ENCODE data around the gene DEF6. TPM values are rescaled to one million over a fixed set of nuclear protein-coding genes. Genes with fewer than 3 reads are reported as not detected.
"Not testable (repeated sequence)": the region's sequence is repeated elsewhere in the genome, so short reads cannot be mapped to it uniquely, and the experiment has no call there.

Gene DEF6
- total RNA-seq, 2 experiments from 2014 or later = 103 TPM

- no peaks in the 10 kb centered on the region for H3K27me3 Mint-ChIP-seq
- H3K4me3 Mint-ChIP-seq = no peak overlapping the region
- H3K9me3 Mint-ChIP-seq = no peaks in the 10 kb centered on the region
- ChIA-PET CTCF (interaction anchor here (0.6 to 9.0 kb wide), 16 partner anchors 9 to 345 kb away, joined by 3 to 232 read pairs (median 6); partner anchors contain the start of genes DEF6, FANCE and RPL10A), POLR2A (interaction anchor here (1.2 to 1.5 kb wide), 5 partner anchors 25 to 139 kb away, joined by 4 to 6 read pairs (median 4); partner anchors contain the start of gene DEF6)
- no peak overlapping the region for H3K27ac Mint-ChIP-seq
- DNase-seq = no peak
- peaks cover 21% of the 10 kb centered on the region for H3K4me1 Mint-ChIP-seq (ENCODE audit: low read depth)
- peaks cover 6% of the 10 kb centered on the region for H3K36me3 Mint-ChIP-seq
- intact Hi-C loops (cut with micrococcal nuclease) = no loop called here
These were observed 30.6 kb downstream of the DEF6 start for GRCh38 chr6:35328108-35328723.

DNA sequence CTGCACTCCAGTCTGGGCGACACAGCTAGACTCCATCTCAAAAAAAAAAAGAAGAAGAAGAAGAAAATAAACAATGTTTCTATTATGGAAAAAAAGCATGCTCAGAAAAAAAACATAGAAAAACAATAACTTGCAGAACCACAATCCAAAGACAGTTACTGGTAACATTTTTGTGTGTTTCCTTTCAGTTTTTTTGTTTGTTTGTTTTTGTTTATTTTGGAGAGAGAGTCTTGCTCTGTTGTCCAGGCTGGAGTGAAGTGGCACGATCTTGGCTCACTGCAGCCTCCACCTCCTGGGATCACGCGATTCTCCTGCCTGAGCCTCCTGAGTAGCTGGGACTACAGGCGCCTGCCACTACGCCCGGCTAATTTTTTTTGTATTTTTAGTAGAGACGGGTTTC, 31.3 kb downstream of the DEF6 start:
- H3K27ac Mint-ChIP-seq; intact Hi-C loops (cut with micrococcal nuclease); DNase-seq; POLR2A ChIA-PET; H3K27me3 Mint-ChIP-seq; H3K4me3 Mint-ChIP-seq; H3K36me3 Mint-ChIP-seq; H3K9me3 Mint-ChIP-seq: not testable (repeated sequence)
- H3K4me1 Mint-ChIP-seq (ENCODE audit: low read depth) = peaks cover 21% of the 10 kb centered on the region
- CTCF ChIA-PET = interaction anchor here (0.6 to 9.0 kb wide), 9 partner anchors 10 to 345 kb away, joined by 3 to 232 read pairs (median 7); partner anchors contain the start of genes DEF6 and FANCE

DNA sequence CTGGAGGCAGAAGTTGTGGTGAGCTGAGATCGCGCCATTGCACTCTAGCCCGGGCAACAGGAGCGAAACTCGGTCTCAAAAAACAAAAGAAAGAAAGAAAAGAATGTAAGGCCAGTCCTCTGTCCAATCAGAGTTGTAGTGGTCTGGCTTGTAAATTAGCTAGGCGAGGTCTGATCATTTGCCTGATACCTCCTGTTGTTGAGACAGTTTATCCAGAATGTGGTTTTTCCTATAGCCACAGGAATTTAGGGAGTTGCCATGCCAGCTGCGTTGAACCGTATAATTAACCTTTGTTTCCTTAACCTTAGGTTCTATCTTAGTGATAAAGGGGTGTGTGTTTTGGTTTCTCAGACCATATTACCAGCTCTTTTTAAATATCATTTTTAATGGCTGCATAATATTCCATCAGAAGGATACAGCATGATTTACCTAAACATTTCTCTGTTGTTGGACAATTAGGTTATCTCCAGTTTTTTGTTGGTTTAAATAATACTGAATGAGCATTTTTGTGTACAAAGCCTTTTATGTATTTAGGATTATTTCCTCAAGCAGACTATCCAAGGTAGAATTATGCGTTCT, 33.0 kb downstream of the DEF6 start:
- Mint-ChIP-seq H3K27me3 (no peaks in the 10 kb centered on the region), H3K4me3 (no peak overlapping the region)

DNA sequence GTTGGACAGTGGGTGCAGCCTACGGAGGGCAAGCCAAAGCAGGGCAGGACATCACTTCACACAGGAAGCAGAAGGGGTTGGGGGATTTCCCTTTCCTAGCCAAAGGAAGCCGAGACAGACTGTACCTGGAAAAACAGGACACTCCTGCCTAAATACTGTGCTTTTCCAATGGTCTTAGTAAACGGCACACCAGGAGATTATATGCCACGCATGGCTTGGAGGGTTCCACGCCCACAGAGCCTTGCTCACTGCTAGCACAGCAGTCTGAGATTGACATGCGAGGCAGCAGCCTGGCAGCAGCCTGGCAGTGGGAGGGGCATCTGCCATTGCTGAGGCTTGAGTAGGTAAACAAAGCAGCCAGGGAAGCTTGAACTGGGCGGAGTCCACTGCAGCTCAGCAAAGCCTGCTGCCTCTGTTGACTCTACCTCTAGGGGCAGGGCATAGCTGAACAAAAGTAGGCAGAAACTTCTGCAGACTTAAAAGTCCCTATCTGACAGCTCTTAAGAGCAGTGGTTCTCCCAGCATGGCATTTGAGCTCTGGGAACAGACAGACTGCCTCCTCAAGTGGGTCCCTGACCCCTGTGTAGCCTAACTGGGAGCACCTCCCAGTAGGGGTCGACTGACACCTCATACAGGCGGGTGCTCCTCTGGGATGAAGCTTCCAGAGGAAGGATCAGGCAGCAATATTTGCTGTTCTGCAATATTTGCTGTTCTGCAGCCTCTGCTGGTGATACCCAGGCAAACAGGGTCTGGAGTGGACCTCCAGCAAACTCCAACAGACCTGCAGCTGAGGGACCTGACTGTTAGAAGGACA, 34.7 kb downstream of the DEF6 start:
- not testable (repeated sequence) for H3K27me3 Mint-ChIP-seq, H3K4me3 Mint-ChIP-seq, H3K36me3 Mint-ChIP-seq, H3K9me3 Mint-ChIP-seq
- peak; percentile 80 for DNase-seq
- intact Hi-C loops (cut with micrococcal nuclease) = loop anchor here (2.0 kb wide), 1 partner anchor 137 kb away; the partner anchor contains the start of gene RPL10A
- Mint-ChIP-seq H3K27ac (peak overlapping the region; percentile 24), H3K4me1 (ENCODE audit: low read depth) (peaks cover 24% of the 10 kb centered on the region)
- ChIA-PET CTCF (interaction anchor here (0.7 to 9.0 kb wide), 5 partner anchors 10 to 119 kb away, joined by 4 to 232 read pairs (median 8); partner anchors contain the start of genes DEF6 and PPARD), POLR2A (interaction anchor here (0.6 to 0.8 kb wide), 2 partner anchors 87 to 641 kb away, joined by 3 to 5 read pairs; no protein-coding TSS in a partner anchor)

More for the DNA sequence above, 33.0 kb downstream of the DEF6 start:
- no peak for DNase-seq
- H3K36me3 Mint-ChIP-seq = peaks cover 2% of the 10 kb centered on the region
- no peak overlapping the region for H3K27ac Mint-ChIP-seq
- peaks cover 21% of the 10 kb centered on the region for H3K4me1 Mint-ChIP-seq (ENCODE audit: low read depth)
- peaks cover 8% of the 10 kb centered on the region for H3K9me3 Mint-ChIP-seq
- ChIA-PET POLR2A (no interaction called here), CTCF (interaction anchor here (1.6 to 9.0 kb wide), 3 partner anchors 34 to 121 kb away, joined by 3 to 232 read pairs (median 5); partner anchors contain the start of genes DEF6 and FANCE)
- intact Hi-C loops (cut with micrococcal nuclease) = no loop called here

GRCh38 chr6:35341557-35341956, 43.9 kb downstream of the DEF6 start:
- CTCF ChIA-PET = interaction anchor here (0.6 to 7.1 kb wide), 27 partner anchors 9 to 191 kb away, joined by 3 to 219 read pairs (median 5); partner anchors contain the start of genes DEF6, FANCE and RPL10A
- no peak overlapping the region for H3K27ac Mint-ChIP-seq
- no peaks in the 10 kb centered on the region for H3K9me3 Mint-ChIP-seq
- no peak for DNase-seq
- POLR2A ChIA-PET = interaction anchor here (0.7 to 1.6 kb wide), 2 partner anchors 108 to 143 kb away, joined by 4 to 8 read pairs; no protein-coding TSS in a partner anchor
- intact Hi-C loops (cut with micrococcal nuclease) = loop anchor here (10.0 kb wide), 1 partner anchor 53 kb away; no protein-coding TSS in a partner anchor
- peaks cover 45% of the 10 kb centered on the region for H3K4me1 Mint-ChIP-seq (ENCODE audit: low read depth)
- peaks cover 13% of the 10 kb centered on the region for H3K36me3 Mint-ChIP-seq
- no peaks in the 10 kb centered on the region for H3K27me3 Mint-ChIP-seq
- H3K4me3 Mint-ChIP-seq = no peak overlapping the region

DNA sequence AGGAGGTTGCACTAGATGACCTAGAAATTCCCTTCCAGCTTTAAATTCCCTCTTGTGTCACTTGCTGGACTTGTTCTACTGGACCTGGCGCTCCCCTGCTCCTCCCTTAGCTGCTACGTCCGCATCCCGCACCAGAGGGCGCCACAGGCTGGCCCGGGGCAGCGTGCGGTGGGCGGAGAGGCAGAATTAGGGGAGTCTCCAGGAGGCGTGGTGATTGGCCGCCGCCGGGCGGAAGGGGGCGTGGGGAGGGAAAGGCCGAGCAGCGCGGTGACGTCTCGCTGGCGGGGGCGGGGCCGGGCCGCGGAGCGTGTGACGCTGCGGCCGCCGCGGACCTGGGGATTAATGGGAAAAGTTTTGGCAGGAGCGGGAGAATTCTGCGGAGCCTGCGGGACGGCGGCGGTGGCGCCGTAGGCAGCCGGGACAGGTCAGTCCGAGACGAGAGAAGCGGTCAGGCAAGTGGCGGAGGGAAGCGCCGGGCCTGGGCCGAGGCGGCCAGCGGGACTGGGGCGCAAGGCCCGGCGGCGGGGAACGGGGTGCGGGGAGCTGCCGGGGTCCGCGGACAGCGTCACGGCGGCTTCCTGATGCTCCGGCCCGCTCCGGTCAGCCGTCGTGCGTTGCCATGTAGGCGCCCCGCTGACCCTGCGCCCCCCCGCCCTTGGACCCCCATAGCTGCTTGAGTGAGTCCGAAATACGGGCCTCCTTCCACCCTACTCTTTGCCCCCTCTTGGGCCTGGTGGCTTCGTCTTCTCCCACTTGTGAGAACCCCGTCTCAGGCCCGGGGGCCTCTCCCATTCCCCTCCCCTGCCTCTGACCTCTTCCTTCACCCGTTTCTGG, 44.9 kb downstream of the DEF6 start, which contains the start of gene PPARD:
PPARD (plus strand) TSS at position 301 of the 834 bp plus-strand sequence. CDS start 68,530 bp downstream, outside the sequence.
- Mint-ChIP-seq H3K4me1 (ENCODE audit: low read depth) (peaks cover 44% of the 10 kb centered on the region), H3K9me3 (no peaks in the 10 kb centered on the region), H3K27me3 (no peaks in the 10 kb centered on the region), H3K27ac (peak within 1 kb of the TSS; percentile 90), H3K4me3 (peak within 1 kb of the TSS; percentile 89), H3K36me3 (peaks cover 16% of the 10 kb centered on the region)
- intact Hi-C loops (cut with micrococcal nuclease) = loop anchor here (1.0 to 10.0 kb wide), 6 partner anchors 26 to 126 kb away; partner anchors contain the start of genes DEF6 and RPL10A
- ChIA-PET CTCF (interaction anchor here (0.6 to 7.1 kb wide), 29 partner anchors 10 to 190 kb away, joined by 3 to 219 read pairs (median 5); partner anchors contain the start of genes DEF6, FANCE and RPL10A), POLR2A (interaction anchor here (0.9 to 1.6 kb wide), 3 partner anchors 107 to 126 kb away, joined by 4 to 8 read pairs (median 6); partner anchors contain the start of genes FANCE and RPL10A)
- peak; percentile 99 for DNase-seq

- Mint-ChIP-seq H3K4me1 (ENCODE audit: low read depth) (peaks cover 44% of the 10 kb centered on the region), H3K27me3 (no peaks in the 10 kb centered on the region), H3K9me3 (no peaks in the 10 kb centered on the region), H3K27ac (peak overlapping the region; percentile 84), H3K36me3 (peaks cover 17% of the 10 kb centered on the region), H3K4me3 (peak overlapping the region; percentile 89)
- POLR2A ChIA-PET = interaction anchor here (0.7 to 1.1 kb wide), 5 partner anchors 12 to 128 kb away, joined by 3 to 6 read pairs (median 4); partner anchors contain the start of genes FANCE and RPL10A
- intact Hi-C loops (cut with micrococcal nuclease) = loop anchor here (2.0 to 10.0 kb wide), 3 partner anchors 26 to 72 kb away; no protein-coding TSS in a partner anchor
- CTCF ChIA-PET = interaction anchor here (0.8 to 7.1 kb wide), 16 partner anchors 11 to 130 kb away, joined by 3 to 219 read pairs (median 6); partner anchors contain the start of genes DEF6, FANCE and RPL10A
- no peak for DNase-seq
These were observed 45.6 kb downstream of the DEF6 start for GRCh38 chr6:35343092-35343834.

GRCh38 chr6:35343835-35344550, 46.4 kb downstream of the DEF6 start:
- Mint-ChIP-seq H3K4me3 (peak overlapping the region; percentile 89), H3K36me3 (peaks cover 22% of the 10 kb centered on the region), H3K27ac (peak overlapping the region; percentile 84), H3K27me3 (no peaks in the 10 kb centered on the region), H3K9me3 (no peaks in the 10 kb centered on the region), H3K4me1 (ENCODE audit: low read depth) (peaks cover 50% of the 10 kb centered on the region)
- intact Hi-C loops (cut with micrococcal nuclease) = loop anchor here (2.0 to 10.0 kb wide), 3 partner anchors 25 to 71 kb away; no protein-coding TSS in a partner anchor
- ChIA-PET CTCF (interaction anchor here (0.8 to 7.1 kb wide), 9 partner anchors 11 to 123 kb away, joined by 3 to 219 read pairs (median 6); partner anchors contain the start of genes FANCE and RPL10A), POLR2A (interaction anchor here (0.7 to 1.1 kb wide), 3 partner anchors 11 to 127 kb away, joined by 3 to 5 read pairs (median 4); no protein-coding TSS in a partner anchor)
- DNase-seq = no peak

- H3K9me3 Mint-ChIP-seq = no peaks in the 10 kb centered on the region
- intact Hi-C loops (cut with micrococcal nuclease) = no loop called here
- H3K27ac Mint-ChIP-seq = no peak overlapping the region
- no peak for DNase-seq
- no peak overlapping the region for H3K4me3 Mint-ChIP-seq
- POLR2A ChIA-PET = no interaction called here
- peaks cover 48% of the 10 kb centered on the region for H3K36me3 Mint-ChIP-seq
- peaks cover 46% of the 10 kb centered on the region for H3K4me1 Mint-ChIP-seq (ENCODE audit: low read depth)
- CTCF ChIA-PET = interaction anchor here (1.0 kb wide), 1 partner anchor 98 kb away, joined by 5 read pairs; no protein-coding TSS in a partner anchor
- H3K27me3 Mint-ChIP-seq = no peaks in the 10 kb centered on the region
These were observed 53.8 kb downstream of the DEF6 start for GRCh38 chr6:35351422-35351821.

All from activated CD4-positive, alpha-beta memory T cell treated with anti-CD3 and anti-CD28 coated beads for 36 hours (primary cell).